Endothelial cell (in vitro differentiated cells): ENCODE data around the gene ANO2. TPM values are rescaled to one million over a fixed set of nuclear protein-coding genes. Genes with fewer than 3 reads are reported as not detected.
A peak's percentile ranks its signal among the peaks of the same experiment; 100 is the strongest.

Experiments
- DNase-seq: peaks from one replicate; pipeline ENCODE4 v3.0.0; 2021; ENCODE audit warnings: low spot score
- H3K27ac Mint-ChIP-seq: one replicate; pipeline ENCODE4 v1.8.0; 2021; ENCODE audit warnings: mixed read lengths, inconsistent platforms; ENCODE audit not compliant: unreplicated experiment
- H3K27me3 Mint-ChIP-seq: one replicate; pipeline ENCODE4 v1.8.0; 2021; ENCODE audit warnings: mild to moderate bottlenecking, moderate library complexity, mixed read lengths, inconsistent platforms; ENCODE audit not compliant: unreplicated experiment
- H3K36me3 Mint-ChIP-seq: one replicate; pipeline ENCODE4 v1.8.0; 2021; ENCODE audit warnings: mild to moderate bottlenecking, low read depth, mixed read lengths, inconsistent platforms; ENCODE audit not compliant: unreplicated experiment
- H3K4me1 Mint-ChIP-seq: one replicate; pipeline ENCODE4 v1.8.0; 2021; ENCODE audit warnings: mild to moderate bottlenecking, mixed read lengths, inconsistent platforms; ENCODE audit not compliant: unreplicated experiment
- H3K4me3 Mint-ChIP-seq: one replicate; pipeline ENCODE4 v1.8.0; 2021; ENCODE audit warnings: mild to moderate bottlenecking, mixed read lengths, inconsistent platforms; ENCODE audit not compliant: unreplicated experiment
- H3K9me3 Mint-ChIP-seq: one replicate; pipeline ENCODE4 v1.8.0; 2021; ENCODE audit warnings: mixed read lengths, inconsistent platforms; ENCODE audit not compliant: unreplicated experiment
- total RNA-seq: library from RNA; stranded (reverse); fragmentation: NEBNext Ultra II Directional; extraction: Animal tissue kit (Norgen Biotek cat#: 25700); gene quantifications from one replicate; pipeline ENCODE4 v1.2.1, GENCODE V29; 2021; ENCODE audit not compliant: unreplicated experiment
- TF ChIP-seq, protein P1 (sequence below): fragments of 200-600 bp; sonication (generic); IDR thresholded peaks from one replicate; pipeline ENCODE4 v1.5.0; 2021; ENCODE audit warnings: antibody characterized with exemption; ENCODE audit not compliant: unreplicated experiment

Gene ANO2
- total RNA-seq, 1 donor from 2014 or later, result 4.5 TPM

- Mint-ChIP-seq H3K27me3 (peaks cover 3% of the 10 kb centered on the region), H3K9me3 (no peaks in the 10 kb centered on the region), H3K27ac (no peak overlapping the region), H3K36me3 (no peaks in the 10 kb centered on the region), H3K4me3 (no peak overlapping the region), H3K4me1 (peaks cover 17% of the 10 kb centered on the region)
- DNase-seq, result no peak
- TF ChIP-seq, protein P1, sequence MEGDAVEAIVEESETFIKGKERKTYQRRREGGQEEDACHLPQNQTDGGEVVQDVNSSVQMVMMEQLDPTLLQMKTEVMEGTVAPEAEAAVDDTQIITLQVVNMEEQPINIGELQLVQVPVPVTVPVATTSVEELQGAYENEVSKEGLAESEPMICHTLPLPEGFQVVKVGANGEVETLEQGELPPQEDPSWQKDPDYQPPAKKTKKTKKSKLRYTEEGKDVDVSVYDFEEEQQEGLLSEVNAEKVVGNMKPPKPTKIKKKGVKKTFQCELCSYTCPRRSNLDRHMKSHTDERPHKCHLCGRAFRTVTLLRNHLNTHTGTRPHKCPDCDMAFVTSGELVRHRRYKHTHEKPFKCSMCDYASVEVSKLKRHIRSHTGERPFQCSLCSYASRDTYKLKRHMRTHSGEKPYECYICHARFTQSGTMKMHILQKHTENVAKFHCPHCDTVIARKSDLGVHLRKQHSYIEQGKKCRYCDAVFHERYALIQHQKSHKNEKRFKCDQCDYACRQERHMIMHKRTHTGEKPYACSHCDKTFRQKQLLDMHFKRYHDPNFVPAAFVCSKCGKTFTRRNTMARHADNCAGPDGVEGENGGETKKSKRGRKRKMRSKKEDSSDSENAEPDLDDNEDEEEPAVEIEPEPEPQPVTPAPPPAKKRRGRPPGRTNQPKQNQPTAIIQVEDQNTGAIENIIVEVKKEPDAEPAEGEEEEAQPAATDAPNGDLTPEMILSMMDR, result no peak
These were observed 60.8 kb downstream of the ANO2 start for GRCh38 chr12:5884285-5884684.

DNA sequence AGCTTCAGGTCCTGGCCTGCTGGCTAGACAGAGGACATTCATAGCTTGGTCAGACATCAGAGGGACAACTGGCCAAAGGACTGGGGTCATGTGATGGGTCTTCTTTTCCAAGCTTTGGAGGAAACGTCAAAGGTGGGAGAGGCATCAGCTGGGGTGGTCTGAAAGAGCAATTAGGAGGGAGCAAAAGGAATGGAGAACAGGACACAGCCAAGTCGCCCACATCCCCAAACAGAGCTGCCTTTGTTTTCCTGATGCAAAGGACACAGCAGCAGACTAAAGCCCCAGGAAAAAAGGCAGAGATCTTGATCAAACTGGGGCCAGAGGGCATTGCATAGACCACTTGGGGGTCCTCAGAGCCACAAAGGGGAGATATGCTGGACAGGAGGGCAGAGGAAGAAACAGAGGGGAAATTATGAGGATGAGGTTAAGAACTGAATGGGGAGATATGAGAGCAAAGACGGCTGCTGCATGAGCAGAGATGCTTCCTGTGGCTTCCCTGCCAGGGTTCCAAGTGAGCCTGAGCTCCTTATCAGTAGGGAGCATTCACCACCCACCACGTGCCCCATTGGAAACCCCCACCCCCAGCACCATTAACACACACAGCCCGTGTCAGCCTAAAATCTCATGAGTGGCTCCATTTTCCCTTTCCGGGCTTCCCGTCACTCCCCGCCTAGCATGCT, 62.4 kb downstream of the ANO2 start:
- H3K9me3 Mint-ChIP-seq, result no peaks in the 10 kb centered on the region
- no peaks in the 10 kb centered on the region for H3K36me3 Mint-ChIP-seq
- no peak overlapping the region for H3K4me3 Mint-ChIP-seq
- no peak overlapping the region for H3K27ac Mint-ChIP-seq
- peaks cover 17% of the 10 kb centered on the region for H3K4me1 Mint-ChIP-seq
- peaks cover 3% of the 10 kb centered on the region for H3K27me3 Mint-ChIP-seq
- no peak for DNase-seq
- TF ChIP-seq, protein P1, result no peak

- H3K4me3 Mint-ChIP-seq, result peak overlapping the region; percentile 0
- TF ChIP-seq, protein P1, result no peak
- no peaks in the 10 kb centered on the region for H3K9me3 Mint-ChIP-seq
- H3K27me3 Mint-ChIP-seq, result peaks cover 3% of the 10 kb centered on the region
- no peak for DNase-seq
- no peaks in the 10 kb centered on the region for H3K36me3 Mint-ChIP-seq
- H3K4me1 Mint-ChIP-seq, result peaks cover 17% of the 10 kb centered on the region
- H3K27ac Mint-ChIP-seq, result no peak overlapping the region
These were observed 63.4 kb downstream of the ANO2 start for GRCh38 chr12:5881666-5882065.

GRCh38 chr12:5881101-5881606, 63.9 kb downstream of the ANO2 start:
- Mint-ChIP-seq H3K4me1 (peaks cover 17% of the 10 kb centered on the region), H3K27me3 (peaks cover 2% of the 10 kb centered on the region), H3K27ac (no peak overlapping the region), H3K4me3 (no peak overlapping the region), H3K9me3 (no peaks in the 10 kb centered on the region), H3K36me3 (no peaks in the 10 kb centered on the region)
- TF ChIP-seq, protein P1, result no peak
- DNase-seq, result no peak

GRCh38 chr12:5875851-5876250, 69.2 kb downstream of the ANO2 start:
- DNase-seq, result no peak
- Mint-ChIP-seq H3K27ac (no peak overlapping the region), H3K9me3 (no peaks in the 10 kb centered on the region), H3K4me1 (no peaks in the 10 kb centered on the region), H3K27me3 (no peaks in the 10 kb centered on the region), H3K4me3 (no peak overlapping the region), H3K36me3 (no peaks in the 10 kb centered on the region)
- TF ChIP-seq, protein P1, result no peak
